HepG2 (cell line): ENCODE results near the gene ANKAR. TPM values are rescaled to one million over a fixed set of nuclear protein-coding genes. Genes with fewer than 3 reads are reported as not detected.

ENCODE experiments used
- CHCHD3 ChIP-seq: sonication (generic); formaldehyde crosslinking; IDR thresholded peaks from 2 replicates; pipeline ENCODE4 v1.8.0; 2022; ENCODE audit warnings: mild to moderate bottlenecking, missing genetic modification reagents, moderate library complexity
- HMG20A ChIP-seq: IDR thresholded peaks from 2 replicates; pipeline ENCODE4 v1.6.1; 2016; ENCODE audit warnings: borderline replicate concordance
- MAFK ChIP-seq, 2 experiments: IDR thresholded peaks in 1 of 2; conservative IDR thresholded peaks in 1 of 2; 2 replicates each; pipeline ENCODE4 v1.6.1; 2011; ENCODE audit warnings: improper control_type of control experiment in 2 of 2, low read length in 2 of 2
- MTERF4 ChIP-seq: sonication (generic); formaldehyde crosslinking; IDR thresholded peaks from 2 replicates; pipeline ENCODE4 v1.8.0; 2023; ENCODE audit warnings: mild to moderate bottlenecking, missing genetic modification reagents
- MXD1 ChIP-seq: sonication (generic); formaldehyde crosslinking; IDR thresholded peaks from 2 replicates; pipeline ENCODE4 v1.4.0; 2020; ENCODE audit warnings: mild to moderate bottlenecking, missing genetic modification reagents
- TRAFD1 ChIP-seq: sonication (generic); formaldehyde crosslinking; IDR thresholded peaks from 2 replicates; pipeline ENCODE4 v1.5.1; 2020; ENCODE audit warnings: missing genetic modification reagents, mild to moderate bottlenecking, borderline replicate concordance
- ZBTB2 ChIP-seq: sonication (generic); formaldehyde crosslinking; IDR thresholded peaks from 2 replicates; pipeline ENCODE4 v1.8.0; 2022; ENCODE audit warnings: low read depth, missing genetic modification reagents
- ZFX ChIP-seq: sonication (generic); formaldehyde crosslinking; IDR thresholded peaks from 2 replicates; pipeline ENCODE4 v1.4.0; 2020; ENCODE audit warnings: mild to moderate bottlenecking, low read depth, missing genetic modification reagents, moderate library complexity
- ZNF318 ChIP-seq: sonication (generic); formaldehyde crosslinking; IDR thresholded peaks from 2 replicates; pipeline ENCODE4 v1.4.0; 2020; ENCODE audit warnings: mild to moderate bottlenecking, missing genetic modification reagents
- ZNF33A ChIP-seq: sonication (generic); formaldehyde crosslinking; IDR thresholded peaks from 2 replicates; pipeline ENCODE4 v1.5.1; 2020; ENCODE audit warnings: missing genetic modification reagents, mild to moderate bottlenecking, moderate library complexity, borderline replicate concordance
- ZNF530 ChIP-seq: sonication (generic); formaldehyde crosslinking; IDR thresholded peaks from 2 replicates; pipeline ENCODE4 v1.5.0; 2020; ENCODE audit warnings: low read depth, mild to moderate bottlenecking, missing genetic modification reagents
- ZNF562 ChIP-seq: sonication (generic); formaldehyde crosslinking; IDR thresholded peaks from 2 replicates; pipeline ENCODE4 v1.8.0; 2022; ENCODE audit warnings: missing genetic modification reagents, borderline replicate concordance
- ZNF768 ChIP-seq: sonication (generic); formaldehyde crosslinking; IDR thresholded peaks from 2 replicates; pipeline ENCODE4 v1.4.0; 2020; ENCODE audit warnings: missing genetic modification reagents
- polyA plus RNA-seq, 8 experiments: library from polyadenylated mRNA; depleted of rRNA in 3 of 8; stranded (reverse) in 7 of 8; unstranded in 1 of 8; fragments of >200 nt; fragmentation: Illumina TruSeq in 4 of 8; extraction: Trizol in 4 of 8; gene quantifications; 2 replicates each; pipeline versions ENCODE4 v1.2.1 to v1.2.3, GENCODE V29; 2011 to 2016; ENCODE audit warnings: low read depth in 4 of 8, missing spikeins in 1 of 8, mixed read lengths in 1 of 8; ENCODE audit not compliant: insufficient read depth in 1 of 8
- total RNA-seq, 5 experiments: library from RNA; depleted of rRNA; stranded (reverse); fragments of >200 nt; fragmentation: Illumina TruSeq; extraction: Trizol; gene quantifications; 2 replicates each; pipeline ENCODE4 v1.2.3, GENCODE V29; 2016; ENCODE audit warnings: low read depth in 1 of 5

ANKAR gene
- total and polyA plus RNA-seq, 2 of the 13 experiments (the other 11 are each of a cell fraction or from before 2014, with no cell fraction given) = 3.6 to 5.0 TPM

GRCh38 chr2:189661148-189661956, 13.1 kb upstream of the ANKAR start, which contains the start of gene ASNSD1 (continued):
- TF ChIP-seq TRAFD1 (CRISPR knock-in tag) (no peak), HMG20A (CRISPR knock-in tag) (no peak; the same call in 1 of the 2 replicates), ZNF768 (CRISPR knock-in tag) (peak; percentile 79; the same call in 1 of the 2 replicates), MXD1 (CRISPR knock-in tag) (peak; percentile 91), MTERF4 (peak; percentile 25; the same call in 1 of the 2 replicates), ZFX (CRISPR knock-in tag) (peak; percentile 99), ZNF530 (CRISPR knock-in tag) (no peak), ZNF562 (CRISPR knock-in tag) (no peak), ZNF318 (peak; percentile 72), CHCHD3 (CRISPR knock-in tag) (peak; percentile 91), MAFK (conservative IDR thresholded peaks at IDR 0.05 in 1 of 2, IDR thresholded peaks at IDR 0.05 in 1 of 2; ENCODE audit: low read length in 2 of 2) (peak in 1 of 2 experiments; percentile 50; a peak in 2 of 4 replicates), ZNF33A (no peak; the same call in 1 of the 2 replicates), ZBTB2 (no peak)
